ENCODE data around the gene FAM228A.

DNA sequence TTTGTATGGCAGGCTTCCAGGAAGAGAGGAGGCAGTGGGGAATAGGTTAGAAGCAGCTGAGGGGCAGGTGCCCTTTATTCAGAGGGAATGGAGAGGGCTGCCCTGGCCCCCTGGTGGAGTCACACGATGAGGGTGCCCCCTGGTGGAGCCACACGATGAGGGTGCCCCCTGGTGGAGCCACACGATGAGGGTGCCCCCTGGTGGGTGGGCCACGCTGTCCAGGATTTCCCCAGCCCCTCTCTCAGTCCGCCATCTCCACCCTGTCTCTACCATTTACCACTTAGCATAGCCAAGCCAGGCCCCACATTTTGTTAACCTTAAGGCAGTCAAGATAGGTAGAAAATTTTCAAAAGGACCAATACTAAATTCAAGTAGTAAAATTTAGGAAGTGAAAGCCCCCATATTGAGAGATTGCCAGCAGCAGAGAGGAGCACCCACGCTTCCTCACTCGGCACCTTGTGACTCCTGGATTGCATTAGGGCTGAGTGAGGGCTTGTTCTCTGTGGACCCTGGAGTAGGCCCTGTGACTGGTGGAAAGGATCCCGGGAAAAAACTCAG is 10.4 kb upstream of the FAM228A start:
- TF ChIP-seq, protein P1, sequence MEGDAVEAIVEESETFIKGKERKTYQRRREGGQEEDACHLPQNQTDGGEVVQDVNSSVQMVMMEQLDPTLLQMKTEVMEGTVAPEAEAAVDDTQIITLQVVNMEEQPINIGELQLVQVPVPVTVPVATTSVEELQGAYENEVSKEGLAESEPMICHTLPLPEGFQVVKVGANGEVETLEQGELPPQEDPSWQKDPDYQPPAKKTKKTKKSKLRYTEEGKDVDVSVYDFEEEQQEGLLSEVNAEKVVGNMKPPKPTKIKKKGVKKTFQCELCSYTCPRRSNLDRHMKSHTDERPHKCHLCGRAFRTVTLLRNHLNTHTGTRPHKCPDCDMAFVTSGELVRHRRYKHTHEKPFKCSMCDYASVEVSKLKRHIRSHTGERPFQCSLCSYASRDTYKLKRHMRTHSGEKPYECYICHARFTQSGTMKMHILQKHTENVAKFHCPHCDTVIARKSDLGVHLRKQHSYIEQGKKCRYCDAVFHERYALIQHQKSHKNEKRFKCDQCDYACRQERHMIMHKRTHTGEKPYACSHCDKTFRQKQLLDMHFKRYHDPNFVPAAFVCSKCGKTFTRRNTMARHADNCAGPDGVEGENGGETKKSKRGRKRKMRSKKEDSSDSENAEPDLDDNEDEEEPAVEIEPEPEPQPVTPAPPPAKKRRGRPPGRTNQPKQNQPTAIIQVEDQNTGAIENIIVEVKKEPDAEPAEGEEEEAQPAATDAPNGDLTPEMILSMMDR (IDR thresholded peaks at IDR 0.05) = peak in 3 of 4 experiments; percentile 10 to 56 (median 31)
- no peak for TF ChIP-seq POLR2AphosphoS5 (IDR thresholded peaks at IDR 0.05)
- TF ChIP-seq POLR2A (IDR thresholded peaks at IDR 0.05) = no peak

All from prostate gland (tissue), 2 donors.